Type B pancreatic cell (in vitro differentiated cells): ENCODE measurements around the gene KRT6B. TPM values are rescaled to one million over a fixed set of nuclear protein-coding genes. Genes with fewer than 3 reads are reported as not detected.
A peak's percentile ranks its signal among the peaks of the same experiment; 100 is the strongest.

ENCODE experiments used
- DNase-seq: peaks from one replicate; pipeline ENCODE4 v3.0.0; 2021; ENCODE audit warnings: mixed read lengths; ENCODE audit not compliant: unreplicated experiment; ENCODE audit errors: extremely low spot score
- H3K27ac Mint-ChIP-seq: 2 replicates; pipeline ENCODE4 v1.8.0; 2021; ENCODE audit warnings: mild to moderate bottlenecking, mixed read lengths
- H3K27me3 Mint-ChIP-seq: 2 replicates; pipeline ENCODE4 v1.8.0; 2021; ENCODE audit warnings: mixed read lengths
- H3K36me3 Mint-ChIP-seq: 2 replicates; pipeline ENCODE4 v1.8.0; 2021; ENCODE audit warnings: mixed read lengths
- H3K4me1 Mint-ChIP-seq: one replicate; pipeline ENCODE4 v1.8.0; 2021; ENCODE audit warnings: mixed read lengths; ENCODE audit not compliant: unreplicated experiment
- H3K4me3 Mint-ChIP-seq: 2 replicates; pipeline ENCODE4 v1.8.0; 2021; ENCODE audit warnings: mild to moderate bottlenecking, mixed read lengths
- H3K9me3 Mint-ChIP-seq: 2 replicates; pipeline ENCODE4 v1.8.0; 2021; ENCODE audit warnings: mixed read lengths
- CTCF ChIP-seq: fragments of 200-600 bp; sonication (generic); conservative IDR thresholded peaks from 2 replicates; pipeline ENCODE4 v1.5.0; 2021; ENCODE audit warnings: antibody characterized with exemption, mild to moderate bottlenecking
- total RNA-seq: library from RNA; stranded (reverse); gene quantifications from 2 replicates; pipeline ENCODE4 v1.2.1, GENCODE V29; 2021; ENCODE audit warnings: low replicate concordance

The KRT6B gene
- total RNA-seq, 1 donor from 2014 or later = not detected

- DNase-seq = no peak
Observed at GRCh38 chr12:52436000-52436827, 15.7 kb downstream of the KRT6B start.

GRCh38 chr12:52435659-52435999 is 16.3 kb downstream of the KRT6B start:
- Mint-ChIP-seq H3K9me3 (no peaks in the 10 kb centered on the region), H3K4me1 (peaks cover 1% of the 10 kb centered on the region), H3K36me3 (no peaks in the 10 kb centered on the region), H3K27ac (no peak overlapping the region), H3K4me3 (no peak overlapping the region), H3K27me3 (peaks cover 39% of the 10 kb centered on the region)
- no peak for TF ChIP-seq CTCF
- peak; percentile 36 for DNase-seq

More at GRCh38 chr12:52436000-52436827, 15.7 kb downstream of the KRT6B start:
- H3K27ac Mint-ChIP-seq = no peak overlapping the region
- H3K36me3 Mint-ChIP-seq = no peaks in the 10 kb centered on the region
- H3K4me1 Mint-ChIP-seq = peaks cover 7% of the 10 kb centered on the region
- no peaks in the 10 kb centered on the region for H3K9me3 Mint-ChIP-seq
- peaks cover 40% of the 10 kb centered on the region for H3K27me3 Mint-ChIP-seq
- no peak for TF ChIP-seq CTCF
- no peak overlapping the region for H3K4me3 Mint-ChIP-seq

GRCh38 chr12:52434760-52435530 is 17.0 kb downstream of the KRT6B start:
- peak; percentile 10 for DNase-seq
- no peaks in the 10 kb centered on the region for H3K4me1 Mint-ChIP-seq
- no peak for TF ChIP-seq CTCF
- peaks cover 46% of the 10 kb centered on the region for H3K27me3 Mint-ChIP-seq
- no peaks in the 10 kb centered on the region for H3K36me3 Mint-ChIP-seq
- no peak overlapping the region for H3K4me3 Mint-ChIP-seq
- H3K9me3 Mint-ChIP-seq = no peaks in the 10 kb centered on the region
- no peak overlapping the region for H3K27ac Mint-ChIP-seq

- Mint-ChIP-seq H3K4me1 (no peaks in the 10 kb centered on the region), H3K4me3 (no peak within 1 kb of the TSS), H3K27me3 (peaks cover 50% of the 10 kb centered on the region), H3K27ac (no peak within 1 kb of the TSS), H3K9me3 (no peaks in the 10 kb centered on the region), H3K36me3 (no peaks in the 10 kb centered on the region)
- DNase-seq = peak; percentile 45
- TF ChIP-seq CTCF = no peak
Observed at GRCh38 chr12:52434081-52434733, 17.7 kb downstream of the KRT6B start, which contains the start of gene KRT75. Gene KRT75, minus strand, starts transcription at chr12:52434371. Its CDS starts 67 bp downstream, at chr12:52434304.

- Mint-ChIP-seq H3K4me1 (no peaks in the 10 kb centered on the region), H3K4me3 (no peak overlapping the region), H3K36me3 (no peaks in the 10 kb centered on the region), H3K27me3 (peaks cover 55% of the 10 kb centered on the region), H3K9me3 (no peaks in the 10 kb centered on the region), H3K27ac (no peak overlapping the region)
- DNase-seq = no peak
- TF ChIP-seq CTCF = no peak
Observed at GRCh38 chr12:52433501-52434080, 18.4 kb downstream of the KRT6B start.
